T-helper 2 cell treated with Interferon-gamma antibody and Interleukin-4, amounts not matched to agents 5 μg/mL and 100 μg/mL, for 36 hours (primary cell): ENCODE measurements around the gene AIDA.
"Not testable (repeated sequence)": the region's sequence is repeated elsewhere in the genome, so short reads cannot be mapped to it uniquely, and the experiment has no call there.

Source experiments
- DNase-seq: peaks from one replicate; pipeline ENCODE4 v3.0.0; 2021; ENCODE audit warnings: low spot score
- H3K27ac Mint-ChIP-seq: one replicate; pipeline ENCODE4 v1.8.0; 2021; ENCODE audit warnings: mild to moderate bottlenecking, mixed read lengths
- H3K27me3 Mint-ChIP-seq: one replicate; pipeline ENCODE4 v1.8.0; 2021; ENCODE audit warnings: low read depth, mixed read lengths
- H3K36me3 Mint-ChIP-seq: one replicate; pipeline ENCODE4 v1.8.0; 2021; ENCODE audit warnings: low read depth, mixed read lengths
- H3K4me1 Mint-ChIP-seq: one replicate; pipeline ENCODE4 v1.8.0; 2021; ENCODE audit warnings: low read depth, mixed read lengths
- H3K4me3 Mint-ChIP-seq: one replicate; pipeline ENCODE4 v1.8.0; 2022; ENCODE audit warnings: mild to moderate bottlenecking, moderate library complexity, mixed read lengths
- H3K9me3 Mint-ChIP-seq: one replicate; pipeline ENCODE4 v1.8.0; 2021; ENCODE audit warnings: mixed read lengths

AIDA gene, protein sequence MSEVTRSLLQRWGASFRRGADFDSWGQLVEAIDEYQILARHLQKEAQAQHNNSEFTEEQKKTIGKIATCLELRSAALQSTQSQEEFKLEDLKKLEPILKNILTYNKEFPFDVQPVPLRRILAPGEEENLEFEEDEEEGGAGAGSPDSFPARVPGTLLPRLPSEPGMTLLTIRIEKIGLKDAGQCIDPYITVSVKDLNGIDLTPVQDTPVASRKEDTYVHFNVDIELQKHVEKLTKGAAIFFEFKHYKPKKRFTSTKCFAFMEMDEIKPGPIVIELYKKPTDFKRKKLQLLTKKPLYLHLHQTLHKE

DNA sequence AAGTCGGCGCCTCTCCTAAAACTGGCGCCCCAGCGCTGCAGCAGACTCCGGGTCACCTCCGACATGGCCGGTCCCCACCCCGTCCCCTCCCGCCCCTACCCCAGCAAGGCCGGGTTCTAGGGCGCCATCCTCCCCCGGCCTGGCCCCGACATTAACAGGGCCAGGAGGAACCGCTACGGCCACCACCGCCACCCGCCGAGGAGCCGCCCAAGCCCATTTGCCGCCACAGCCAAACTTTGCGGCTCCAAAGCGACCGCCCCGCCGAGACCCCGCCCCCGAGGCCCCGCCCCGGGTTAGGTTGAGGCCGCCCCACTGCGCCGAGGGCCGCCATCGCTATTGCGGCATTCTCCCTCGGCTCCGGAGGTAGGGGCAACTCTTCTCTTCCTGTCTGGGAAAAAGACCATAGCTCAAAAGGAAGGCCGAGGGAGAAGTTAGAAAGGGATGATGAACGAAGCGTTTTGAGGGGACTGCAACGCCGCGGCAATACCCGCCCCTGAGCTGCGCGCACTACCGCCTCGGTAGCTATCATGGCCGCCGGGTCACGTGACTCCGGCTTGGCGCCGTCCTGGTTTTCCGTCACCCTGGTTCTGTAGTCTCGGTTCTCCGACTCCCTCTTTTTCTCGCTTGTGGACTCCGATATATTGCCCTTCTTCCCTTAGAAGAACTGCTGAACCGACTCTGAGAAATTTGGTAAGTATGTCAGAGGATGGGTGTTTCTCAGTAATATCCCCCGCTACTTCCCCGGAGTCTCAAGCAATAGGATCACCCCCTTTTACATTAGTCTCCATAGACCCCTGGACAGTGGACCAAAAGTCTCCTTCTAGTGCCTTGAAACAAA, at the start of gene AIDA, which contains the start of gene BROX:
Gene AIDA, minus strand, starts transcription at position 239 of the 838 bp plus-strand sequence. Its CDS starts 174 bp downstream, at position 65.
Gene BROX, plus strand, starts transcription at position 312 of the 838 bp plus-strand sequence. CDS start 3,136 bp downstream, outside the sequence.
- H3K27me3 Mint-ChIP-seq = no peaks in the 10 kb centered on the region
- peak within 1 kb of the TSS; percentile 96 for H3K4me3 Mint-ChIP-seq
- no peaks in the 10 kb centered on the region for H3K9me3 Mint-ChIP-seq
- peaks cover 28% of the 10 kb centered on the region for H3K4me1 Mint-ChIP-seq
- peak within 1 kb of the TSS; percentile 97 for H3K27ac Mint-ChIP-seq
- H3K36me3 Mint-ChIP-seq = peaks cover 56% of the 10 kb centered on the region
- peak; percentile 92 for DNase-seq

DNA sequence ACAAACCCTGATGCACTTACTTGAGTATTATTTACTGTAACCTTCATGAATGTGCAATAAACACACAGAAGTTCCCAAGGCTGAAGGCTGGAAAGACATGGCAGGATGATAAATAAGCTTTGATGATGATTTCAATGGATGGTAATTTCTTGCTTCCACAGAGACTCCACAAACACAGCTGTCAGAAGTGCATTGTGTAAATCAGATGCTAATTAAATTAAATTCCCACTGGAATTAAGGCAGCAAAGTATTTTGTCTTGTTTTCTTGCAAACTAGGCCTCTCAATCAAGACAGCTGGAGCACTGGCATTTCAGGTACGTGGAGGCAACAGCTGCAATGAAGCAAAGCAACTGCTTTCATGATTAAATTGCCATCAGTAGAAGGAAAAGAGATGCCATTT, 48.8 kb upstream of the AIDA start:
- Mint-ChIP-seq H3K27me3 (peaks cover 2% of the 10 kb centered on the region), H3K27ac (no peak overlapping the region), H3K36me3 (no peaks in the 10 kb centered on the region), H3K4me3 (no peak overlapping the region), H3K9me3 (peaks cover 13% of the 10 kb centered on the region), H3K4me1 (no peaks in the 10 kb centered on the region)
- DNase-seq = no peak

DNA sequence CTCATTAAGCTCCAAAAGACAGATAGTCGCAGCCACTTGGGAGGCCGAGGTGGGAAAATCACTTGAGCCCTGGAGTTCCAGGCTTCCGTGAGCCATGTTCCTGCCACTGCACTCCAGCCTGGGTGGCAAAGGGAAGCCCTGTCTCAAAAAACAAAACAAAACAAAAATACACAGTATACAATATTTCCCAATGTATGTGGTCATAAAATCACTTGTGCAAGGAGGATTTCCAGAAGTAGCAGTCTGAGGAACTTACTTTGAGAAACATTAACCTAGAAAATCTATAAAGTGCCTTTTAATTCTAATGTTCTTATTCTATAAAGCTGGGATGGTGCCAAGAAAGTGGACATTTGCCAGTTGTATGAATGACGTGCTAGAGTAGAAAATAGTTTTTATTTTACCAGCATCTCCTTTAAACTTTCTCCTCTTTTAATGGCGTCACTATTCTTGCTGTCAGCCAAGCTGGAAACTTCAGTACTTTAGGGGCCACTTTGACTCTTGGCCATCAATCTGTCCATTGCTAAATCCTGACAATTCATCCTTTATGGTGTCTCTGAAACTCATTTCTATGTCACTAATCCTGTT, 47.3 kb upstream of the AIDA start:
- Mint-ChIP-seq H3K36me3 (no peaks in the 10 kb centered on the region), H3K4me3 (no peak overlapping the region), H3K27me3 (peaks cover 2% of the 10 kb centered on the region), H3K27ac (no peak overlapping the region), H3K9me3 (peaks cover 13% of the 10 kb centered on the region), H3K4me1 (no peaks in the 10 kb centered on the region)
- DNase-seq = no peak

DNA sequence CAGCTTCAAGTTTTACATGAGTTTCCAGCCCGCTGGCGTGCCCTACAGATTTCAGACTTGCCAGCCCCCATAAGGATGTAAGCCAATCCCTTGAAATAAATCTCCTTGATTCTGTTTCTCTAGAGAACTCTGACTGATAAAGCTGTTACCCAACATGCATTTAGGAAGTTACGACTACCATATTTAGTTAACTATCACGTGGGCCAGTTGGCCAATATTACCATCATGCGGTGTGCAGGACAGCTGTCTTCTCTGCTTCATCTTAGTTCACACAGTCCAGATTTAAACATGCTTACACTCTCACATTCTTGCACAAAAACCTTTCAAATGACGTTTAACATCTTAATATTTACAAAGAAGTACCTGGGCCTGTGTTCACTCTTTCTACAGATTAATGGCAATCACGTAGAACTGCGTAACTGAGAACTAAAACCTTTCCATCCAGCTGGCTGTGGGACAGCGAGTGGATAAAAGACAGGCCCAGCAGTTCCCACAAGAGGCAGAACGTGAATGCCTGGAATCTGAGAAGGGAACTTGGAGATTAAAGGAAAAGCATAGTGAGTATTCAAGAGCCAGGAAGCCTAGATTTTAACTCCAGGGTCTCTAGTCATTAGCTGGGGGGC, 45.5 kb upstream of the AIDA start:
- no peak overlapping the region for H3K4me3 Mint-ChIP-seq
- DNase-seq = no peak
- no peaks in the 10 kb centered on the region for H3K36me3 Mint-ChIP-seq
- peaks cover 2% of the 10 kb centered on the region for H3K27me3 Mint-ChIP-seq
- H3K27ac Mint-ChIP-seq = no peak overlapping the region
- no peaks in the 10 kb centered on the region for H3K4me1 Mint-ChIP-seq
- peaks cover 5% of the 10 kb centered on the region for H3K9me3 Mint-ChIP-seq

DNA sequence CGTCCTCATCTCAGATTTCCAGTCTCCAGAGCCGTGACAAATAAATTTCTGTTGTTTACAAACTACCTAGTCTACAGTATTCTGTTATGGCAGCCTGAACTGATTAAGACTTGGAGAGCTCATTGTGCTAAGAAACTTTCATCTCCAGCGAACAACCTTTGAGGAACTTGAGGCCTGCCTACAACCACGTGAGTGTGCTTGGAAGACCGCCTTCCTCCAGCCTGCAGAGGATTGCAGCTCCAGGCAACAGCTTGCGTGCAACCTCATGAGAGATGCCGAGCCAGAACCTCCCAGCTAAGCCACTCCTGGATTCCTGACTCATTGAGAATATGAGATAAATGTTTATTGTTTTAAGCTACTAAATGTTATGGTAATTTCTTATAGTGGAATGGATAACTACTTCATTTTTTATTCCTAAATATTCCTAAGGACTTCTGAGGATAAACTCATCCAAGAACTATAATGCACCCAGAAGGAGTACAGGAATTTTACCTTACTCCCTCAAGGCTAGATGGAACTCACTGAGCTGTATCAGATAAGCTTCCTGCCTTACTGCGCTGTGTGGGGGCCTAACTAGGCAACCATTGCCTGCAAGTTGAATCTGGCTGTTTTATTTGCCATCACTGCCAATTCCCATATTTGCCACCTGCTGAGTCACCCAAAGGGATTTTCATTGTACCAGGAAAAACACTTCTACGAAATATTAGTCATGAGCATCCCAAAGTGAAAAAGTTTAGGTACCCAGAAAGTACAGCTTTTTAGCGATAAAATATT, 42.3 kb upstream of the AIDA start:
- H3K4me3 Mint-ChIP-seq = no peak overlapping the region
- DNase-seq = no peak
- peaks cover 7% of the 10 kb centered on the region for H3K27me3 Mint-ChIP-seq
- no peaks in the 10 kb centered on the region for H3K4me1 Mint-ChIP-seq
- no peak overlapping the region for H3K27ac Mint-ChIP-seq
- H3K9me3 Mint-ChIP-seq = no peaks in the 10 kb centered on the region
- no peaks in the 10 kb centered on the region for H3K36me3 Mint-ChIP-seq

DNA sequence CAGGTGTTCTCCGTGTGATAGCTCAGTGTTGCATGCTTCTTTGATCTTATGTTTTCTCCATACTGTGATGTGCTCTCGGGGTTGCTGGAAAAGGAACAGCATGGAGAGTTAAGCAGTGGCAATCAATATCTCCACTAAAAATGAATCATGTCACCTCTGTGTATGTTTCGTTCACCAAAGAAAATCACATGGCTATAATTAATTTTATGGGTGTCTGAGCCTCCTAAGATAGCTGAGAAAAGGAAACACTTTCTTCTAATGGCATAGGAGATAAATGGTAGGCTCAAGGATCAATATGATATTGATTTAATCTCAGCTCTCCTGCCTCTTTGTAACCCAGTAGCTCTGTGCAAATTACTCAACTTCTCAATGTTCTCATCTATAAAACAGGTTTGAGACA, 39.0 kb upstream of the AIDA start:
- Mint-ChIP-seq H3K9me3 (no peaks in the 10 kb centered on the region), H3K36me3 (no peaks in the 10 kb centered on the region), H3K4me1 (no peaks in the 10 kb centered on the region), H3K4me3 (no peak overlapping the region), H3K27ac (no peak overlapping the region), H3K27me3 (peaks cover 10% of the 10 kb centered on the region)
- DNase-seq = no peak

DNA sequence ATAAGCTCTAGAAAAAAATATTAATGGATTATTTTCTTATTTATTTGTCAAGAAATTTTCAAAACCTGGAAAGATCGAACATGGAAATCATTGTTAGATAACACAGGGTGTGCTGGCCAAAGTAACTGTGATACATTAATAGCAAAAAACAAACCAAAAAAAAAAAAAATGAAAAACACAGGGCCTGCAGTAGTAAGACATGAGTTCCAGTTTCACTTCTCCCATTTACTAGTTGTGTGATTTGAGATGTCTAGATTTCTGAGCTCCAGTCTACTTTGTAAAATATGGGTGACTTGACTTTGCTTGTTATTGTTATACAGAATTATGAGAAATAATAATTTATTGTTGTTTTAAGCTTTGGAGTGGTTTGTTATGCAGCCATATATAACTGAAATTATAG, 38.4 kb upstream of the AIDA start:
- Mint-ChIP-seq H3K4me3 (no peak overlapping the region), H3K4me1 (no peaks in the 10 kb centered on the region), H3K36me3 (no peaks in the 10 kb centered on the region), H3K9me3 (no peaks in the 10 kb centered on the region), H3K27me3 (peaks cover 13% of the 10 kb centered on the region), H3K27ac (no peak overlapping the region)
- DNase-seq = no peak

DNA sequence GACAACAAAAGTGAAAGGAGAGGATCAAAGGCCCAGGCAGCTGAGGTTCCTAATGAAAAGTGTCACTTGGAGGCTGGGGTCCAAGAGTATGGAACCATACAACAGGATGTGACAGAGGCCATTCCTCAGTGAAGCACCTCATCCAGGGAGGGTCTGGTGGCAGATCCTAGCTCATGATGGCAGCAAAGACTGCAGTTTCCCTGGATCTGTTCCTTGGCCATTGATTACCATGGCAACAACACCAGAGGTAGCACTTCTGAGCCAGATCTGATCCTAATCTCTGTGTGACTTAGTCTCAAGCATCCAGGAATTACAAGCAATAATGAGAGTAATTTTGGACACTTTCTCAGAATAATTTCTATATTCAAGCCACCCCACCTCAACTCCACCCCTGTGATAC, 37.6 kb upstream of the AIDA start:
- Mint-ChIP-seq H3K9me3 (no peaks in the 10 kb centered on the region), H3K4me1 (no peaks in the 10 kb centered on the region), H3K4me3 (no peak overlapping the region), H3K27me3 (peaks cover 13% of the 10 kb centered on the region), H3K36me3 (no peaks in the 10 kb centered on the region), H3K27ac (no peak overlapping the region)
- DNase-seq = no peak

DNA sequence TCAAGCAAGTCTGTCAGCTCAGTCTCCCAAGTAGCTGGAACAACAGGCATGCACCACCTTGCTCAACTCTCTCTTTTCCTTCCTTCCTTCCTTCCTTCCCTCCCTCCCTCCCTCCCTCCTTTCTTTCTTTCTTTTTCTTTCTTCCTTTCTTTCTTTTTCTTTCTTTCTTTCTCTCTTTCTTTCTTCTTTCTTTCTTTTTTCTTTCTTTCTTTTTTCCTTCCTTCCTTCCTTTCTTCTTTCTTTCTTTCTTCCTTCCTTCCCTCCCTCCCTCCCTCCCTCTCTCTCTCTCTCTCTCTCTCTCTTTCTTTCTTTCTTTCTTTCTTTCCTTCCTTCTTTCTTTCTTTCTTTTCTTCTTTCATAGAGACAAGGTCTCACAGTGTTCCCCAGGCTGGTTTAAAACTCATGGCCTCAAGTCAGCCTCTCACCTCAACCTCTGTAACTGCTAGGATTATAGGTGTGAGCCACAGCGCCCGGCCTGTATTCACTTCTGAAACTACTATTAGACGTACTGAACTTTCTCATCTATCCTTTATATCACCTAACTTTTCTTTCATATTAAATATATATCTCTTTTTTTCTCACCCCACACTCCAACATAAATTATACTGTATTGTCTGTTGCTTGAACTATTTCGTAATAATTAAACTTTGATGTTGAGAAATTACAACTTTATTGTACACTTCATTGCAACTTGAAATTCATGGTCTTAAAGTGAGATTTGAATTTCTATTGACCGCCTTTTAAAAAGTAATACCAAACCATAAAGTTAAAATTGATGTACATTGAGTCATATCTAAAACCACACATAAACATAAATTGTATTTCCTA, 29.6 kb upstream of the AIDA start:
- not testable (repeated sequence) for H3K4me1 Mint-ChIP-seq, DNase-seq, H3K9me3 Mint-ChIP-seq, H3K27ac Mint-ChIP-seq, H3K4me3 Mint-ChIP-seq, H3K36me3 Mint-ChIP-seq, H3K27me3 Mint-ChIP-seq

DNA sequence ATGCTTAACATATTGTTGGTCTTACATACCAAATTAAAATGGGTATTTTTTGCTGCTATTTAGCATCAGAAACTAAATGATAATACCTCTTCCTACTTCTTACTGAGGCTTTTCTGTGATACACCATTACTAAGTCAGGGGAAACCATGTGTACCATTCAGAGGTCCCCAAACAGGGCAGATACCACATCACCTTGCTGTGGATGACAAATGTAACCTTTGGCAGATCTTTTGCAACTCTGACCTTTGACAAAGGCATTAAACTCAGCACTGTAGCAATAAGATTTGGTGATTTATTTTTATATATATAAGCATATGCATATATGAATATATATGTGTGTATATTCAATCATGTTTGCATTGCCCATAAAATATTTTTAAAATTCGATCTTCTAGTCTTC, 27.6 kb upstream of the AIDA start:
- peaks cover 2% of the 10 kb centered on the region for H3K36me3 Mint-ChIP-seq
- H3K27me3 Mint-ChIP-seq = no peaks in the 10 kb centered on the region
- no peaks in the 10 kb centered on the region for H3K9me3 Mint-ChIP-seq
- no peak overlapping the region for H3K4me3 Mint-ChIP-seq
- no peaks in the 10 kb centered on the region for H3K4me1 Mint-ChIP-seq
- DNase-seq = no peak
- H3K27ac Mint-ChIP-seq = no peak overlapping the region

DNA sequence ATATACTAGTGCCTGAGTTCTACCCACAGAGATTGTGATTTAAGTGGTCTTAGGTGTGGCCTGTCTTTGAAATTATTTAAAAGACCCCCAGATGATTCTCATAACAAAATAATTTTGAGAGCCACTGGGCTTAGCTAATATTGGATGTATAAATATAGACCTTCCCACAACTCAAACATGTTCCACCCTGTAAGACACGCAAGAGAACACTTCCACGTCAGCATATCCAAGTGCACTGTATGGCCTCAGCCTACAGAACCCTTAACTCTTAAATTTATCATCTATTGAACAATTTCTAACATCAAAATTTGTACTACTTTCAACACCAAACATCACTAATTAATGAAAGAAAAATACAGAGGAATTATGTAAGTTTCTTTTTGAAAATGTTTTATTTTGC, 27.2 kb upstream of the AIDA start:
- Mint-ChIP-seq H3K27me3 (no peaks in the 10 kb centered on the region), H3K36me3 (peaks cover 6% of the 10 kb centered on the region), H3K4me3 (no peak overlapping the region), H3K9me3 (no peaks in the 10 kb centered on the region), H3K4me1 (no peaks in the 10 kb centered on the region), H3K27ac (no peak overlapping the region)
- no peak for DNase-seq

DNA sequence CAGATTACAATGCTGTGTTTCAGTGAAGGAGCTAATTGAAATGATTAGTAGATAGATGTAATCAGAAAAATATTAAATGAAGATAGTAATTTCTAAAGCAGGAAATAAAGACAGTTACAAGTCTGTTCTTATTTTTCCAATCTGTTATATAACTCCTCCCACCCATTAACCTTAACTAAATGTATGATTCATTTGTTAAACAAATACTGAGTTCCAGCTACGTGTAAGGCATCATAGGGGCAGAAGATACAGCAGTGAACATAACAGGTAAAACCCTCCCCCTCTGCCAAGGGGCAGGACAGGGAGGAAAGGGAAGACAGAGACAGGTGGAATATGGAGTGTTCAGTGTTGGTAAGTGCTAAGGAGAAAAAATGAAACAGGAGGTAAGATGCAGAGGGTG, 24.7 kb upstream of the AIDA start, which contains the start of gene FAM177B:
Gene FAM177B, plus strand, starts transcription at position 231 of the 400 bp plus-strand sequence. CDS start 9,344 bp downstream, outside the sequence.
- Mint-ChIP-seq H3K4me3 (no peak within 1 kb of the TSS), H3K4me1 (peaks cover 6% of the 10 kb centered on the region), H3K36me3 (peaks cover 22% of the 10 kb centered on the region), H3K27me3 (no peaks in the 10 kb centered on the region), H3K27ac (no peak within 1 kb of the TSS), H3K9me3 (no peaks in the 10 kb centered on the region)
- no peak for DNase-seq
